ENCODE results near the gene PDZD2.

DNA sequence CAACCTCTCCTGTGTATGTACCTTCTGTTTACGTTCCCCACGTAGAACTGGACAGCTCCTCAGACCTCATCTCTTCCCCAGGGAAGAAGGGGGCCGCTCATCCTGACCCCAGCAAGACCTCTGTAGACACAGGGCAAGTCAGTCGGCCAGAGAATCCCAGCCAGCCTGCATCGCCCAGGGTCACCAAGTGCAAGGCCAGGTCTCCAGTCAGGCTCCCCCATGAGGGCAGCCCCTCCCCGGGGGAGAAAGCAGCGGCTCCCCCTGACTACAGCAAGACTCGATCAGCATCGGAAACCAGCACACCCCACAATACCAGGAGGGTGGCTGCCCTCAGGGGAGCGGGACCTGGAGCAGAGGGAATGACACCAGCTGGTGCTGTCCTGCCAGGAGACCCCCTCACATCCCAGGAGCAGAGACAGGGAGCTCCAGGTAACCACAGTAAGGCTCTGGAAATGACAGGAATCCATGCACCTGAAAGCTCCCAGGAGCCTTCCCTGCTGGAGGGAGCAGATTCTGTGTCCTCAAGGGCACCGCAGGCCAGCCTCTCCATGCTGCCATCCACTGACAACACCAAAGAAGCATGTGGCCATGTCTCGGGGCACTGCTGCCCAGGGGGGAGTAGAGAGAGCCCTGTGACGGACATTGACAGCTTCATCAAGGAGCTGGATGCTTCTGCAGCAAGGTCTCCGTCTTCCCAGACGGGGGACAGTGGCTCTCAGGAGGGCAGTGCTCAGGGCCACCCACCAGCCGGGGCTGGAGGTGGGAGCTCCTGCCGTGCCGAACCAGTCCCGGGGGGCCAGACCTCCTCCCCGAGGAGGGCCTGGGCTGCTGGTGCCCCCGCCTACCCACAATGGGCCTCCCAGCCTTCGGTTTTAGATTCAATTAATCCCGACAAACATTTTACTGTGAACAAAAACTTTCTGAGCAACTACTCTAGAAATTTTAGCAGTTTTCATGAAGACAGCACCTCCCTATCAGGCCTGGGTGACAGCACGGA is 448.5 kb downstream of the PDZD2 start:
- TF ChIP-seq, protein P1, sequence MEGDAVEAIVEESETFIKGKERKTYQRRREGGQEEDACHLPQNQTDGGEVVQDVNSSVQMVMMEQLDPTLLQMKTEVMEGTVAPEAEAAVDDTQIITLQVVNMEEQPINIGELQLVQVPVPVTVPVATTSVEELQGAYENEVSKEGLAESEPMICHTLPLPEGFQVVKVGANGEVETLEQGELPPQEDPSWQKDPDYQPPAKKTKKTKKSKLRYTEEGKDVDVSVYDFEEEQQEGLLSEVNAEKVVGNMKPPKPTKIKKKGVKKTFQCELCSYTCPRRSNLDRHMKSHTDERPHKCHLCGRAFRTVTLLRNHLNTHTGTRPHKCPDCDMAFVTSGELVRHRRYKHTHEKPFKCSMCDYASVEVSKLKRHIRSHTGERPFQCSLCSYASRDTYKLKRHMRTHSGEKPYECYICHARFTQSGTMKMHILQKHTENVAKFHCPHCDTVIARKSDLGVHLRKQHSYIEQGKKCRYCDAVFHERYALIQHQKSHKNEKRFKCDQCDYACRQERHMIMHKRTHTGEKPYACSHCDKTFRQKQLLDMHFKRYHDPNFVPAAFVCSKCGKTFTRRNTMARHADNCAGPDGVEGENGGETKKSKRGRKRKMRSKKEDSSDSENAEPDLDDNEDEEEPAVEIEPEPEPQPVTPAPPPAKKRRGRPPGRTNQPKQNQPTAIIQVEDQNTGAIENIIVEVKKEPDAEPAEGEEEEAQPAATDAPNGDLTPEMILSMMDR (IDR thresholded peaks at IDR 0.05) = no peak
- TF ChIP-seq EZH2 (IDR thresholded peaks at IDR 0.05) (no peak), EZH2phosphoT487 (IDR thresholded peaks at IDR 0.05) (no peak)

Measured in neural progenitor cell (in vitro differentiated cells).